SU-DHL-6 (cell line): ENCODE results near the gene SNX9.

Experiments
- CTCF ChIP-seq: fragments of 200-600 bp; sonication (generic); IDR thresholded peaks from one replicate; pipeline ENCODE4 v1.5.1; 2017; ENCODE audit warnings: antibody characterized with exemption, mild to moderate bottlenecking, low read length, moderate library complexity; ENCODE audit not compliant: insufficient read depth, poor library complexity, severe bottlenecking
- EZH2phosphoT487 ChIP-seq: fragments of 200-600 bp; sonication (generic), shearing (Covaris generic); conservative IDR thresholded peaks from 2 replicates; pipeline ENCODE4 v1.6.1; 2018; ENCODE audit warnings: mild to moderate bottlenecking, antibody characterized with exemption, low read length, moderate library complexity, mixed read lengths

GRCh38 chr6:157861814-157862213 is 38.8 kb downstream of the SNX9 start:
- TF ChIP-seq CTCF (no peak), EZH2phosphoT487 (no peak)
